Smooth muscle cell (in vitro differentiated cells): Measurements from ENCODE around the gene BMP7. TPM values are rescaled to one million over a fixed set of nuclear protein-coding genes. Genes with fewer than 3 reads are reported as not detected.

Experiments
- DNase-seq: peaks from one replicate; lab custom pipeline; 2025; ENCODE audit not compliant: unreplicated experiment; lab: John Stamatoyannopoulos, UW
- H2AFZ ChIP-seq: fragments of 200-600 bp; sonication (generic); 2 replicates; pipeline ENCODE4 v1.6.0; 2016; ENCODE audit warnings: antibody characterized with exemption, low read depth, mild to moderate bottlenecking
- H3F3A ChIP-seq: fragments of 200-600 bp; sonication (generic); 2 replicates; pipeline ENCODE4 v1.6.0; 2017; ENCODE audit warnings: antibody characterized with exemption, low read depth
- H3K27ac ChIP-seq: fragments of 200-600 bp; sonication (generic); 2 replicates; pipeline ENCODE4 v1.5.1; 2016; ENCODE audit warnings: low read depth, mild to moderate bottlenecking
- H3K27me3 ChIP-seq: fragments of 200-600 bp; sonication (generic); 2 replicates; pipeline ENCODE4 v1.6.1; 2016; ENCODE audit warnings: low read depth, mild to moderate bottlenecking
- H3K36me3 ChIP-seq: fragments of 200-600 bp; sonication (generic); 2 replicates; pipeline ENCODE4 v1.5.1; 2016; ENCODE audit warnings: low read depth
- H3K4me1 ChIP-seq: fragments of 200-600 bp; sonication (generic); 2 replicates; pipeline ENCODE4 v1.5.1; 2016; ENCODE audit warnings: low read depth
- H3K4me2 ChIP-seq: fragments of 200-600 bp; sonication (generic); 2 replicates; pipeline ENCODE4 v1.6.0; 2016; ENCODE audit warnings: mild to moderate bottlenecking
- H3K4me3 ChIP-seq: fragments of 200-600 bp; sonication (generic); 2 replicates; pipeline ENCODE4 v1.5.1; 2016; ENCODE audit warnings: mild to moderate bottlenecking
- H3K79me2 ChIP-seq: fragments of 200-600 bp; sonication (generic); 2 replicates; pipeline ENCODE4 v1.6.0; 2016; ENCODE audit warnings: low read depth, mild to moderate bottlenecking
- H3K9ac ChIP-seq: fragments of 200-600 bp; sonication (generic); 2 replicates; pipeline ENCODE4 v1.6.0; 2016; ENCODE audit warnings: low read depth
- H3K9me3 ChIP-seq: fragments of 200-600 bp; sonication (generic); replicated peaks from 2 replicates; pipeline ENCODE4 v1.5.1; 2016; ENCODE audit warnings: low read depth
- H4K20me1 ChIP-seq: fragments of 200-600 bp; sonication (generic); 2 replicates; pipeline ENCODE4 v1.6.0; 2016; ENCODE audit warnings: low read depth
- WGBS: methylation state at CpG from one replicate; pipeline ENCODE4 v1.1.7; 2016; ENCODE audit warnings: low lambda C conversion rate; 5-methylcytosine and 5-hydroxymethylcytosine counted together
- polyA plus RNA-seq: library from polyadenylated mRNA; unstranded; fragments of >200 nt; fragmentation: Nextera tagmentation; extraction: Ambion mirVana; gene quantifications from 2 replicates; pipeline ENCODE4 v1.2.1, GENCODE V29; 2016
- total RNA-seq: library from RNA; depleted of rRNA; stranded (reverse); fragments of >200 nt; gene quantifications from 2 replicates; pipeline ENCODE4 v1.2.3, GENCODE V29; 2014
- TF ChIP-seq, protein P1 (sequence below): fragments of 200-600 bp; sonication (generic); IDR thresholded peaks from 2 replicates; pipeline ENCODE4 v1.5.1; 2017; ENCODE audit warnings: borderline replicate concordance, mild to moderate bottlenecking, antibody characterized with exemption; ENCODE audit not compliant: insufficient read depth, poor library complexity, severe bottlenecking

The BMP7 gene
- total and polyA plus RNA-seq, 2 experiments from 2014 or later, result 18.1 to 28.3 TPM

DNA sequence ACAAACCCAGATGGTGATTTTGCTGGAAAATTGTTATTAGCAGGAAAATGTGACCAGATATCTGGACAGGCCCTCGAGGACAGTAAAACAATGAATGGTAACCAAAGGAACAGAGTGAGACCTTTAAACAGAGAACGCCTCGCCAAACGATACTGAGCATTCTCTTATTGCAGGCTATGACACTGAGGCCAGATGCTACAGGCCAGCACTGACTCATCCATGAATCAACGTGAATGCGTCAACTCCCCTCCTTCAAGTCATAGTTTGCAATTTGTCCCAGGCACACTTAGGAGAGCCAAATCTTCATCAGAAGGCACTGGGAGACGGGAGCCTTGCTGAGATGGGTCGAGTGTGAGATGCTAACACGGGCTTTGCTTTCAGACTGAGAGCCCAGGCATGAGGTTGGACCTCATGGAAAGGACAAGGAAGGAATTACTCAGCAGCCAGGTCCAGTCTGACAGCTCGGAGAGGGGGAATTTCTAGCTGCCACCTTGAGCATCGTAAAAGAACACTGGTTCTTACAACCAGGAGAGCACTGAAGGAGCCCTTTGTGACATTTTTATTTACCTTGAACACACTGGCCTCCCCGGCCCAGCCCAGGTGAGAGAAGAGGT is 60.7 kb downstream of the BMP7 start:
- no peaks in the 10 kb centered on the region for H4K20me1 ChIP-seq

DNA sequence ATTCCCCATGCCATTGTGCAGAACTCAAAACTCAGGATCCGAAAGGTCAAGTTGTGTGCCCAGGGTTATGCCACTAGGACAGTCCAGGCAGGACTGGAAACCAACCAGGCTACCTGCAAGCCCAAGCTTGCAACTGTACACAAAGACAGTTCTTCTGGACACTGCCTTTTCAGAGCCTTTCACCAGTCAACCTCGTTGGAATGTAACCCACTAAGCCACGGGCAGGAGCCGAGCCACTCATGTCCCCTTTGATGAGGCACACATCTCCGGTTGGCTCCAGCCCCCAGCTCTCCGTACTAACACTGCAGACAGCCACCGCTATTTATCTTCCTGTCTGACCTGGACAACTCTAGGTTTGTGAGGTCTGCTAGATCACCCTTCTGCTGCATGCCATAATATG is 62.5 kb downstream of the BMP7 start:
- H3K4me3 ChIP-seq, result no peak overlapping the region
- TF ChIP-seq, protein P1, sequence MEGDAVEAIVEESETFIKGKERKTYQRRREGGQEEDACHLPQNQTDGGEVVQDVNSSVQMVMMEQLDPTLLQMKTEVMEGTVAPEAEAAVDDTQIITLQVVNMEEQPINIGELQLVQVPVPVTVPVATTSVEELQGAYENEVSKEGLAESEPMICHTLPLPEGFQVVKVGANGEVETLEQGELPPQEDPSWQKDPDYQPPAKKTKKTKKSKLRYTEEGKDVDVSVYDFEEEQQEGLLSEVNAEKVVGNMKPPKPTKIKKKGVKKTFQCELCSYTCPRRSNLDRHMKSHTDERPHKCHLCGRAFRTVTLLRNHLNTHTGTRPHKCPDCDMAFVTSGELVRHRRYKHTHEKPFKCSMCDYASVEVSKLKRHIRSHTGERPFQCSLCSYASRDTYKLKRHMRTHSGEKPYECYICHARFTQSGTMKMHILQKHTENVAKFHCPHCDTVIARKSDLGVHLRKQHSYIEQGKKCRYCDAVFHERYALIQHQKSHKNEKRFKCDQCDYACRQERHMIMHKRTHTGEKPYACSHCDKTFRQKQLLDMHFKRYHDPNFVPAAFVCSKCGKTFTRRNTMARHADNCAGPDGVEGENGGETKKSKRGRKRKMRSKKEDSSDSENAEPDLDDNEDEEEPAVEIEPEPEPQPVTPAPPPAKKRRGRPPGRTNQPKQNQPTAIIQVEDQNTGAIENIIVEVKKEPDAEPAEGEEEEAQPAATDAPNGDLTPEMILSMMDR, result no peak
- H3K79me2 ChIP-seq, result no peaks in the 10 kb centered on the region
- peaks cover 8% of the 10 kb centered on the region for H3K4me1 ChIP-seq
- no peak overlapping the region for H2AFZ ChIP-seq
- H3K27me3 ChIP-seq, result no peaks in the 10 kb centered on the region
- 34% methylated on average over 7 of the region's 7 CpGs for WGBS
- no peak for DNase-seq
- no peak overlapping the region for H3K9ac ChIP-seq
- no peaks in the 10 kb centered on the region for H4K20me1 ChIP-seq
- no peaks in the 10 kb centered on the region for H3K36me3 ChIP-seq
- no peaks in the 10 kb centered on the region for H3K9me3 ChIP-seq
- no peak overlapping the region for H3K4me2 ChIP-seq
- H3F3A ChIP-seq, result peaks cover 58% of the 10 kb centered on the region
- H3K27ac ChIP-seq, result peak overlapping the region; percentile 92

More for the DNA sequence above, 60.7 kb downstream of the BMP7 start:
- H3K27me3 ChIP-seq, result no peaks in the 10 kb centered on the region
- peaks cover under 1% of the 10 kb centered on the region for H3K4me1 ChIP-seq
- TF ChIP-seq, protein P1, result no peak
- H3K27ac ChIP-seq, result peak overlapping the region; percentile 92
- DNase-seq, result no peak
- no peak overlapping the region for H2AFZ ChIP-seq
- 25% methylated on average over 12 of the region's 12 CpGs for WGBS
- no peaks in the 10 kb centered on the region for H3K79me2 ChIP-seq
- H3K9me3 ChIP-seq, result no peaks in the 10 kb centered on the region
- no peak overlapping the region for H3K4me3 ChIP-seq
- no peaks in the 10 kb centered on the region for H3K36me3 ChIP-seq
- peaks cover 43% of the 10 kb centered on the region for H3F3A ChIP-seq
- H3K4me2 ChIP-seq, result peak overlapping the region; percentile 22
- H3K9ac ChIP-seq, result peak overlapping the region; percentile 84

- H3K27me3 ChIP-seq, result no peaks in the 10 kb centered on the region
- no peak overlapping the region for H3K27ac ChIP-seq
- H4K20me1 ChIP-seq, result no peaks in the 10 kb centered on the region
- H3K4me1 ChIP-seq, result peaks cover 13% of the 10 kb centered on the region
- TF ChIP-seq, protein P1, result no peak
- DNase-seq, result no peak
- 96% methylated on average over 2 of the region's 2 CpGs for WGBS
- H3K9me3 ChIP-seq, result no peaks in the 10 kb centered on the region
- H3K4me2 ChIP-seq, result no peak overlapping the region
- H3K79me2 ChIP-seq, result no peaks in the 10 kb centered on the region
- no peaks in the 10 kb centered on the region for H3K36me3 ChIP-seq
- H3K9ac ChIP-seq, result no peak overlapping the region
- H3F3A ChIP-seq, result peaks cover 58% of the 10 kb centered on the region
- no peak overlapping the region for H3K4me3 ChIP-seq
- H2AFZ ChIP-seq, result no peak overlapping the region
Measured at GRCh38 chr20:57203204-57203603, 63.2 kb downstream of the BMP7 start.

- DNase-seq, result no peak
- WGBS, result 56% methylated on average over 14 of the region's 14 CpGs
- Histone ChIP-seq H3F3A (peaks cover 56% of the 10 kb centered on the region), H3K4me2 (no peak overlapping the region), H3K9me3 (no peaks in the 10 kb centered on the region), H3K36me3 (no peaks in the 10 kb centered on the region), H2AFZ (no peak overlapping the region), H3K27me3 (no peaks in the 10 kb centered on the region), H3K4me1 (peaks cover 17% of the 10 kb centered on the region), H4K20me1 (no peaks in the 10 kb centered on the region), H3K79me2 (no peaks in the 10 kb centered on the region), H3K9ac (no peak overlapping the region), H3K27ac (no peak overlapping the region), H3K4me3 (no peak overlapping the region)
- TF ChIP-seq, protein P1, result no peak
Measured at GRCh38 chr20:57202309-57202708, 64.1 kb downstream of the BMP7 start.
